CD4-positive, alpha-beta T cell treated with Interleukin-21 for 1 hour (primary cell): ENCODE data around the gene DIAPH3.

Source experiments
- DNase-seq: peaks from one replicate; pipeline ENCODE4 v3.0.0-alpha.2; 2020

Gene DIAPH3

GRCh38 chr13:59774491-59774971 lies 389.2 kb downstream of the DIAPH3 start:
- no peak for DNase-seq

- no peak for DNase-seq
Measured at GRCh38 chr13:59771272-59771671, 392.5 kb downstream of the DIAPH3 start.

GRCh38 chr13:59770451-59770850 lies 393.3 kb downstream of the DIAPH3 start:
- no peak for DNase-seq

- no peak for DNase-seq
Measured at GRCh38 chr13:59766236-59766635, 397.5 kb downstream of the DIAPH3 start.

GRCh38 chr13:59755632-59756290 lies 408.0 kb downstream of the DIAPH3 start:
- DNase-seq: no peak

GRCh38 chr13:59754411-59754810 lies 409.3 kb downstream of the DIAPH3 start:
- DNase-seq: no peak

GRCh38 chr13:59750860-59751259 lies 412.9 kb downstream of the DIAPH3 start:
- DNase-seq: no peak

GRCh38 chr13:59748046-59748445 lies 415.7 kb downstream of the DIAPH3 start:
- no peak for DNase-seq

GRCh38 chr13:59747529-59747928 lies 416.2 kb downstream of the DIAPH3 start:
- no peak for DNase-seq

- DNase-seq: no peak
Measured at GRCh38 chr13:59746291-59746962, 417.3 kb downstream of the DIAPH3 start.

GRCh38 chr13:59745392-59745788 lies 418.3 kb downstream of the DIAPH3 start:
- no peak for DNase-seq

- no peak for DNase-seq
Measured at GRCh38 chr13:59744747-59745391, 418.9 kb downstream of the DIAPH3 start.

- no peak for DNase-seq
Measured at GRCh38 chr13:59743195-59743594, 420.5 kb downstream of the DIAPH3 start.

GRCh38 chr13:59742467-59742866 lies 421.3 kb downstream of the DIAPH3 start:
- DNase-seq: no peak

- no peak for DNase-seq
Measured at GRCh38 chr13:59738921-59739320, 424.8 kb downstream of the DIAPH3 start.

- DNase-seq: no peak
Measured at GRCh38 chr13:59734393-59734792, 429.3 kb downstream of the DIAPH3 start.

- DNase-seq: no peak
Measured at GRCh38 chr13:59733744-59734143, 430.0 kb downstream of the DIAPH3 start.

- DNase-seq: no peak
Measured at GRCh38 chr13:59730026-59730425, 433.7 kb downstream of the DIAPH3 start.

GRCh38 chr13:59728896-59729545 lies 434.7 kb downstream of the DIAPH3 start:
- DNase-seq: no peak

- no peak for DNase-seq
Measured at GRCh38 chr13:59721926-59722910, 441.5 kb downstream of the DIAPH3 start.

- DNase-seq: no peak
Measured at GRCh38 chr13:59715611-59716010, 448.1 kb downstream of the DIAPH3 start.

GRCh38 chr13:59710996-59711701 lies 452.6 kb downstream of the DIAPH3 start:
- no peak for DNase-seq
